C4-2B (cell line): ENCODE data around the gene OR13C2.

Source experiments
- CTCF ChIP-seq: fragments of 450-650 bp; conservative IDR thresholded peaks from 2 replicates; pipeline ENCODE4 v1.5.1; 2017; ENCODE audit warnings: mild to moderate bottlenecking
- ZFX ChIP-seq: fragments of 450-650 bp; IDR thresholded peaks from 2 replicates; pipeline ENCODE4 v1.6.1; 2017

- TF ChIP-seq CTCF (peak; percentile 65), ZFX (no peak)
Measured at GRCh38 chr9:104608336-104608735, 2.9 kb upstream of the OR13C2 start.
